DOHH2 (cell line): ENCODE results near the gene TANC2.
"Not testable (repeated sequence)": the region's sequence is repeated elsewhere in the genome, so short reads cannot be mapped to it uniquely, and the experiment has no call there.

ENCODE experiments used
- H3F3A ChIP-seq: fragments of 200-600 bp; sonication (generic), shearing (Covaris generic); 2 replicates; pipeline ENCODE4 v1.6.0; 2016; ENCODE audit warnings: antibody characterized with exemption, mild to moderate bottlenecking; ENCODE audit not compliant: control insufficient read depth, insufficient read depth
- H3K27ac ChIP-seq: fragments of 200-600 bp; sonication (generic); 2 replicates; pipeline ENCODE4 v1.5.1; 2014; ENCODE audit warnings: low read depth, mild to moderate bottlenecking, low read length, moderate library complexity
- H3K27me3 ChIP-seq: fragments of 200-600 bp; sonication (generic); 2 replicates; pipeline ENCODE4 v1.6.1; 2014; ENCODE audit warnings: mild to moderate bottlenecking, low read length, mixed read lengths; ENCODE audit not compliant: control insufficient read depth
- H3K36me3 ChIP-seq: fragments of 200-600 bp; sonication (generic); 2 replicates; pipeline ENCODE4 v1.6.1; 2014; ENCODE audit warnings: mild to moderate bottlenecking, low read length, moderate library complexity, mixed read lengths; ENCODE audit not compliant: control insufficient read depth
- H3K4me1 ChIP-seq: fragments of 200-600 bp; sonication (generic); 2 replicates; pipeline ENCODE4 v1.6.1; 2014; ENCODE audit warnings: mild to moderate bottlenecking, low read length, mixed read lengths; ENCODE audit not compliant: control insufficient read depth
- H3K4me2 ChIP-seq: fragments of 200-600 bp; sonication (generic); 2 replicates; pipeline ENCODE4 v1.6.0; 2014; ENCODE audit warnings: mild to moderate bottlenecking, low read length, moderate library complexity
- H3K4me3 ChIP-seq: fragments of 200-600 bp; sonication (generic); 2 replicates; pipeline ENCODE4 v1.5.1; 2014; ENCODE audit warnings: mild to moderate bottlenecking, low read length, mixed read lengths
- H3K79me2 ChIP-seq: fragments of 200-600 bp; sonication (generic); 2 replicates; pipeline ENCODE4 v1.6.1; 2014; ENCODE audit warnings: mild to moderate bottlenecking, low read length, mixed read lengths; ENCODE audit not compliant: control insufficient read depth
- H3K9me2 ChIP-seq: fragments of 200-600 bp; sonication (generic); replicated peaks from 2 replicates; pipeline ENCODE4 v1.6.1; 2014; ENCODE audit warnings: mild to moderate bottlenecking, low read length, mixed read lengths; ENCODE audit not compliant: control insufficient read depth
- H3K9me3 ChIP-seq: fragments of 200-600 bp; sonication (generic); 2 replicates; pipeline ENCODE4 v1.6.1; 2014; ENCODE audit warnings: antibody characterized with exemption, low read length, mixed read lengths; ENCODE audit not compliant: control insufficient read depth, insufficient read depth
- H4K20me1 ChIP-seq: fragments of 200-600 bp; sonication (generic); 2 replicates; pipeline ENCODE4 v1.6.0; 2014; ENCODE audit warnings: low read depth, mild to moderate bottlenecking, antibody characterized with exemption, low read length, moderate library complexity; ENCODE audit not compliant: control insufficient read depth, insufficient read depth
- CTCF ChIP-seq: fragments of 200-600 bp; sonication (generic); IDR thresholded peaks from one replicate; pipeline ENCODE4 v1.5.1; 2014; ENCODE audit warnings: antibody characterized with exemption, mild to moderate bottlenecking, low read depth, low read length; ENCODE audit not compliant: poor library complexity, severe bottlenecking
- EZH2phosphoT487 ChIP-seq: fragments of 200-600 bp; sonication (generic); IDR thresholded peaks from 2 replicates; pipeline ENCODE4 v1.6.1; 2017; ENCODE audit warnings: borderline replicate concordance, mild to moderate bottlenecking, antibody characterized with exemption, low read length, moderate library complexity, mixed read lengths

TANC2 gene

DNA sequence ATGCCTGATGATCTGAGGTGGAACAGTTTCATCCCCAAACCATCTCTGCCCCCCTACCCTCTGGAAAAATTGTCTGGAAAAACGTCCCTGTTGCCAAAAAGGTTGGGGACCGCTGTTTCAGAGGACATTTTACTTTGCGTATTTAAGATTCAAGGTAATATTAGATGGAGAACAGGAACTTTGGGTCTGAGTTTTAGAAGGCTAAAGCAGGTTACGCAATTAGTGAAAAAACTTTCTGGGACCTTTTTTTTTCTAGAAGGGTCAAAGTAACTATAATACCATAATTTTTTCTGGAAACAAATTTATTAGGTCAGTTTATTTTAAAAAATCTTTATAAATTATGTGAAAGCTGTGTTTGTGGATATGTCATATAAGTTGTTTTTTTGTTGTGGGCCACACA lies 5.8 kb downstream of the TANC2 start:
- Histone ChIP-seq H3K9me2 (no peaks in the 10 kb centered on the region), H3K4me1 (peaks cover 8% of the 10 kb centered on the region), H3K27me3 (peaks cover 17% of the 10 kb centered on the region), H3K27ac (no peak overlapping the region), H3K36me3 (no peaks in the 10 kb centered on the region), H3K4me3 (no peak overlapping the region), H3K79me2 (no peaks in the 10 kb centered on the region), H3K4me2 (no peak overlapping the region), H3K9me3 (no peaks in the 10 kb centered on the region), H3F3A (peaks cover 3% of the 10 kb centered on the region; the same call in 1 of the 2 replicates), H4K20me1 (peaks cover 9% of the 10 kb centered on the region; the same call in 1 of the 2 replicates)
- TF ChIP-seq CTCF (no peak), EZH2phosphoT487 (no peak)

DNA sequence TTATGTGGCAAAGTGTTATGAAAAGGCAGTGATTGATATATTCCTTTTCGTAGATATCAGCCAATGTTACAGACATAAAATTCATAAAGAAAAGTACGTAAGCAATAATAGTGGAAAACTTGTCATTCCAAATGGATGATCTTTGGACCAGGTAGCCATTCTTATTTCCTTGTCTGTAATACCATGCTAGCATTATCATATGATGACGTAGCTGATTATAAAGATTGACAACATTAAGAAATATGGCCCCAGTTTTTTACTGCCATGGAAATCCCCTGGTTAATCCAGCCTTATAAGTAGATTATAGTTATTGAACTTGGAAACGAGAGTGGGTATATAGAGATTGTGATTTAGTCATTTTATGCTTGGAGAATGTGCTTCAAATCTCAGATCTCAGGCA lies 8.8 kb downstream of the TANC2 start:
- Histone ChIP-seq H3F3A (no peaks in the 10 kb centered on the region), H3K27me3 (peaks cover 2% of the 10 kb centered on the region; the same call in 1 of the 2 replicates), H3K9me2 (no peaks in the 10 kb centered on the region), H3K36me3 (no peaks in the 10 kb centered on the region), H3K4me1 (no peaks in the 10 kb centered on the region), H3K4me2 (no peak overlapping the region), H3K4me3 (no peak overlapping the region), H4K20me1 (0 out of 2 replicates have a peak, but pooled peaks cover 3% of the 10 kb centered on the region), H3K79me2 (no peaks in the 10 kb centered on the region), H3K9me3 (no peaks in the 10 kb centered on the region), H3K27ac (no peak overlapping the region)
- TF ChIP-seq EZH2phosphoT487 (no peak), CTCF (no peak)

GRCh38 chr17:62975206-62975605 lies 9.2 kb downstream of the TANC2 start:
- Histone ChIP-seq H3K79me2 (no peaks in the 10 kb centered on the region), H3K36me3 (no peaks in the 10 kb centered on the region)
- TF ChIP-seq EZH2phosphoT487 (no peak), CTCF (no peak)

DNA sequence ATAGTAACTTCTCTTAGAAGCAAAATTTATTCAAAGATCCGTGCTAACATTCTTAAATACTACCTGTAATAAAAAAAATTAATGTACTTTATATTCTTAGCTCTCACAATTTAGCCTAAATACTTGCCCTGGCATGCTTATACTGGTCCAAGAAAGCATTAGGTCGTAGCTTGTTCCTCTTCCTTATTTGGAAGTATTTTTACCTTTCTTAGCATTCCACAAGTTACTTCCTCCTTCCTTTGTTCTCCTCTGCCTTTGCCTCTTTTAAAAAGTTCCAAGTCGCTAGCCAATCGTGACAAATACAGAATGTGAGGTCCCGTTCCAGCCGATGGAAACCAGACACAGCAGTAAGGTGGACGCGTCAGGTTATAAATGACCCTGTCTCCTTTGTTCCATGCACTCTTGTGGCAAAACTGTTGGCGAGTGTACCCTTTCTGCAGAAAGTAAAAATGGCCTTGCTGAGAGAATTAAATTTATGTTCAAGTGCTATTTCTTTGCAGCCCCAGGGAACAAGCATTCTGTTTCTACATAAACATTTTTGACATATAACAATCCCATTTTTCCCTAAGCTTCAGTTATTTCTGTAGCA lies 10.7 kb downstream of the TANC2 start:
- not testable (repeated sequence) for H3K4me2 ChIP-seq, H3K27ac ChIP-seq, H3K4me3 ChIP-seq, H3K27me3 ChIP-seq, H3K4me1 ChIP-seq, H4K20me1 ChIP-seq, H3K36me3 ChIP-seq, H3K9me2 ChIP-seq, H3K79me2 ChIP-seq, H3F3A ChIP-seq, H3K9me3 ChIP-seq

More at GRCh38 chr17:62975206-62975605, 9.2 kb downstream of the TANC2 start:
- H3K27ac ChIP-seq = no peak overlapping the region
- no peaks in the 10 kb centered on the region for H3K9me3 ChIP-seq
- H3K9me2 ChIP-seq = no peaks in the 10 kb centered on the region
- H3K4me2 ChIP-seq = no peak overlapping the region
- 0 out of 2 replicates have a peak, but pooled peaks cover 3% of the 10 kb centered on the region for H4K20me1 ChIP-seq
- no peak overlapping the region for H3K4me3 ChIP-seq
- no peaks in the 10 kb centered on the region for H3K4me1 ChIP-seq
- H3K27me3 ChIP-seq = peaks cover 2% of the 10 kb centered on the region; the same call in 1 of the 2 replicates
- H3F3A ChIP-seq = no peaks in the 10 kb centered on the region
